Measurements from ENCODE around the gene CTIF. TPM values are rescaled to one million over a fixed set of nuclear protein-coding genes. Genes with fewer than 3 reads are reported as not detected.

The CTIF gene
- total RNA-seq, 3 donors from 2014 or later = 13.2 to 50.3 (median 19.6) TPM

GRCh38 chr18:48569915-48570264, 31.1 kb downstream of the CTIF start:
- no peaks in the 10 kb centered on the region for H3K36me3 ChIP-seq (ENCODE audit: low read depth)
- ATAC-seq (no peak), DNase-seq (no peak)
- H3K4me3 ChIP-seq = no peak overlapping the region
- no peaks in the 10 kb centered on the region for H3K9me3 ChIP-seq
- TF ChIP-seq, protein P1, sequence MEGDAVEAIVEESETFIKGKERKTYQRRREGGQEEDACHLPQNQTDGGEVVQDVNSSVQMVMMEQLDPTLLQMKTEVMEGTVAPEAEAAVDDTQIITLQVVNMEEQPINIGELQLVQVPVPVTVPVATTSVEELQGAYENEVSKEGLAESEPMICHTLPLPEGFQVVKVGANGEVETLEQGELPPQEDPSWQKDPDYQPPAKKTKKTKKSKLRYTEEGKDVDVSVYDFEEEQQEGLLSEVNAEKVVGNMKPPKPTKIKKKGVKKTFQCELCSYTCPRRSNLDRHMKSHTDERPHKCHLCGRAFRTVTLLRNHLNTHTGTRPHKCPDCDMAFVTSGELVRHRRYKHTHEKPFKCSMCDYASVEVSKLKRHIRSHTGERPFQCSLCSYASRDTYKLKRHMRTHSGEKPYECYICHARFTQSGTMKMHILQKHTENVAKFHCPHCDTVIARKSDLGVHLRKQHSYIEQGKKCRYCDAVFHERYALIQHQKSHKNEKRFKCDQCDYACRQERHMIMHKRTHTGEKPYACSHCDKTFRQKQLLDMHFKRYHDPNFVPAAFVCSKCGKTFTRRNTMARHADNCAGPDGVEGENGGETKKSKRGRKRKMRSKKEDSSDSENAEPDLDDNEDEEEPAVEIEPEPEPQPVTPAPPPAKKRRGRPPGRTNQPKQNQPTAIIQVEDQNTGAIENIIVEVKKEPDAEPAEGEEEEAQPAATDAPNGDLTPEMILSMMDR (IDR thresholded peaks at IDR 0.05) = no peak
- no peaks in the 10 kb centered on the region for H3K4me1 ChIP-seq (ENCODE audit: low read depth)
- intact Hi-C loops (cut with DNase I, micrococcal nuclease) = no loop called here

DNA sequence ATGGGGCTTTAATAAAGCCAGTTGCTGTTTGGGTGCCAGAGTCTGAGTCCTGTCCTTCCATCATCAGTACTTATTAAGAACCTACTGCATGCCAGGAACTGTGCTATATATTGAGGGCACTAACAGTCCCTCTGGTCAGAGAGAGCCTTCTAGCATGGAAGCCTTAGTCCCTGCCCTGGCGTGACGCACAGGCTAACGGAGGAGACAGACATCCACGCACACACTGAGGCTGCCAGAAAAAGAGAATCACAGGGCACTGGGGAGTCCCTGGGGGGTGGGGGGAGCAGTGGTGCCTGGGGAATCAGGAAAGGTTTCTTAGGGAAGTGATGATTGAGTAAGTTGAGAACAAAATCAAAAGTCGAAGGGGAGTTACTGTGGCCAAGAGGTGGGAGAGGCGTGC, 31.5 kb downstream of the CTIF start:
- no peaks in the 10 kb centered on the region for H3K36me3 ChIP-seq (ENCODE audit: low read depth)
- TF ChIP-seq, protein P1 (IDR thresholded peaks at IDR 0.05) = no peak
- intact Hi-C loops (cut with DNase I, micrococcal nuclease) = no loop called here
- no peak for ATAC-seq
- H3K9me3 ChIP-seq = no peaks in the 10 kb centered on the region
- H3K4me3 ChIP-seq = no peak overlapping the region
- no peak for DNase-seq
- no peaks in the 10 kb centered on the region for H3K4me1 ChIP-seq (ENCODE audit: low read depth)

- ATAC-seq (no peak), DNase-seq (no peak)
- Histone ChIP-seq H3K4me1 (ENCODE audit: low read depth) (no peaks in the 10 kb centered on the region), H3K36me3 (ENCODE audit: low read depth) (no peaks in the 10 kb centered on the region), H3K4me3 (no peak overlapping the region), H3K9me3 (no peaks in the 10 kb centered on the region)
- intact Hi-C loops (cut with DNase I, micrococcal nuclease) = no loop called here
- TF ChIP-seq, protein P1 (IDR thresholded peaks at IDR 0.05) = no peak
Observed at GRCh38 chr18:48571639-48572384, 33.0 kb downstream of the CTIF start.

DNA sequence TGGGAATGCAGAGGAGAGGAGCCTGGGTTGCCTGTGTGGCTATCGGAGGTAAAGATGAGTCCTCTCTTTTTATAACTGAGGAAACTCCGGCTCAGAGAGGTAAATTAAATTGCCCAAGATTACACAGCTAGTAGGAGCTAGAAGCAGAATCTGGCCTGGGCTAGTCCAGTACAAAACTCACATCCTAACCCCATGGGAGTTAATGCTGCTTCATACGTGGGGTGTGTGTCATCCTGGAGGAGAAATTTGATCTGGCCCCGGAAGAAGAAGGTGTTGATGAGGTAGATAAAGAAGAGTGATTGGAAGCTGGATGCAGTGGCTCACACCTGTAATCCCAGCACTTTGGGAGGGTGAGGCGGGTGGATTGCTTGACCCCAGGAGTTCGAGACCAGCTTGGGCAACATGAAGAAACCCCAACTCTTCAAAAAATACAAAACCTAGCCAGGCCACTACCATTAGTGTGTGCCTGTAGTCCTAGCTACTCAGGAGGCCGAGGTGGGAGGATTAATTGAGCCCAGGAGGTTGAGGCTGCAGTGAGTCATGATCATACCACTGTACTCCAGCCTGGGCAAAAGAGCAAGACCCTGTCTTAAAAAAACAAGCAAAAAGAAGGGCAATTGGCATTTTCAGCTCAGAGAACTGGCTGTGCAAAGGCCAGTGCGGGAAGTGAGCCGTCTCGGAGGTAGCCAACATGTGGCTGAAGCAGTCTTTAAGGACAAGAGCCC, 33.7 kb downstream of the CTIF start:
- no peaks in the 10 kb centered on the region for H3K9me3 ChIP-seq
- H3K4me1 ChIP-seq (ENCODE audit: low read depth) = no peaks in the 10 kb centered on the region
- intact Hi-C loops (cut with DNase I, micrococcal nuclease) = no loop called here
- H3K4me3 ChIP-seq = no peak overlapping the region
- TF ChIP-seq, protein P1 (IDR thresholded peaks at IDR 0.05) = no peak
- ATAC-seq (no peak), DNase-seq (no peak)
- H3K36me3 ChIP-seq (ENCODE audit: low read depth) = no peaks in the 10 kb centered on the region

DNA sequence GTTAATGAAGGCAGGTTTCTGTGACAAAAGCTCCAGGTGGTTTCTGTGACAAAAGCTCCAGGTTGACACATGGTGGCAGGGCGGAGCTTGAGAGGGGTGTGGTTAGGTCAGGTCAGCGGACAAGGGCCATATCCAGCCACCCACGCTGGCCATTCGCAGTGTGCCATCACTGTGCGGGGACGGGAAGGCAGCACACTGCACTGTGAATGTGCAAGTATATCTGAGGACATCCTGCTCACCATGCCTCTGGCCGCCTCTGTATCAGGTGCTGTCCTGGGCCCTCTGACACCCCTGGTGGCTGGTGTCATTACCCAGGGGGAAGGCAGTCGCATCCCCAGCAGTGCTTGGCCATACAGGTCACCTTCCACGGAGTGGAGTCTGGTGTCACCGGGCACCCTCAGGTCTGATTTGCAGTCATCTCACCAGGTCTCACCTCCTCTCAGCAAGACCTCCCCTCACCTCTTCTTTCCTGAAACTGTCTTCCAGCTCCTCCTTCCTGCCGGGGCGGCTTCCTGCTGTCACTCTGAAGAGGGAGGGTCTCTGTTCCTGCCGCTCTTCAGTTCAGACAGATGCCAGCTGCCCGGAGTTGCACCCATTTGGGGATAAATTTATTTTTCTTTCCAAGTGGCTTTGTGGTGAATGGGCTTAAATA, 34.9 kb downstream of the CTIF start:
- no peak for ATAC-seq
- intact Hi-C loops (cut with DNase I, micrococcal nuclease) = no loop called here
- H3K36me3 ChIP-seq (ENCODE audit: low read depth) = no peaks in the 10 kb centered on the region

More for the DNA sequence above, 34.9 kb downstream of the CTIF start:
- Histone ChIP-seq H3K4me1 (ENCODE audit: low read depth) (no peaks in the 10 kb centered on the region), H3K4me3 (no peak overlapping the region), H3K9me3 (no peaks in the 10 kb centered on the region)
- no peak for DNase-seq
- TF ChIP-seq, protein P1 (IDR thresholded peaks at IDR 0.05) = no peak

All from mucosa of descending colon (tissue), 3 donors.